GM12865 (cell line): ENCODE results near the gene RNF114.

Experiments
- DNase-seq: peaks from one replicate; pipeline ENCODE4 v3.0.0; 2010; ENCODE audit warnings: low read depth
- H3K4me3 ChIP-seq: 2 replicates; pipeline ENCODE4 v1.5.1; 2011; ENCODE audit warnings: mild to moderate bottlenecking, low read depth, low read length, control low read depth
- CTCF ChIP-seq: IDR thresholded peaks from 2 replicates; pipeline ENCODE4 v1.5.1; 2011; ENCODE audit warnings: low read length, control low read depth, low read depth, inconsistent platforms; ENCODE audit not compliant: insufficient read depth; ENCODE audit errors: missing control alignments

The RNF114 gene

GRCh38 chr20:49910340-49910706 lies 25.9 kb upstream of the RNF114 start:
- no peak for DNase-seq
- no peak overlapping the region for H3K4me3 ChIP-seq
- no peak for TF ChIP-seq CTCF

GRCh38 chr20:49913399-49914047 lies 22.7 kb upstream of the RNF114 start:
- H3K4me3 ChIP-seq: peak overlapping the region; percentile 94; the same call in 1 of the 2 replicates
- no peak for TF ChIP-seq CTCF

GRCh38 chr20:49914310-49915117 lies 21.7 kb upstream of the RNF114 start:
- TF ChIP-seq CTCF: no peak
- peak; percentile 28 for DNase-seq
- H3K4me3 ChIP-seq: peak overlapping the region; percentile 94

More at GRCh38 chr20:49913399-49914047, 22.7 kb upstream of the RNF114 start:
- no peak for DNase-seq

- peak overlapping the region; percentile 94 for H3K4me3 ChIP-seq
- no peak for DNase-seq
- peak; percentile 7 for TF ChIP-seq CTCF
Measured at GRCh38 chr20:49915118-49915379, 21.1 kb upstream of the RNF114 start.

- peak within 1 kb of the TSS; percentile 94 for H3K4me3 ChIP-seq
- DNase-seq: peak; percentile 97
- no peak for TF ChIP-seq CTCF
Measured at GRCh38 chr20:49915380-49916145, 20.6 kb upstream of the RNF114 start, which contains the start of gene SPATA2. TSS of gene SPATA2 (minus strand) at chr20:49915529. CDS start at chr20:49908490, 7,039 bp downstream.

GRCh38 chr20:49916146-49917002 lies 19.8 kb upstream of the RNF114 start:
- peak; percentile 82 for DNase-seq
- peak overlapping the region; percentile 94 for H3K4me3 ChIP-seq
- TF ChIP-seq CTCF: no peak
